Lower leg skin (tissue), 4 donors: ENCODE measurements around the gene SESTD1. TPM values are rescaled to one million over a fixed set of nuclear protein-coding genes. Genes with fewer than 3 reads are reported as not detected.

ENCODE experiments used
- DNase-seq, 2 donors: peaks; one replicate each; pipeline ENCODE4 v3.0.0-alpha.2; 2019; ENCODE audit warnings: low spot score in 2 of 2
- H3K4me3 ChIP-seq: fragments of 200-600 bp; sonication (generic); 2 replicates; pipeline ENCODE4 v1.5.1; 2017; ENCODE audit warnings: mild to moderate bottlenecking, low read depth; ENCODE audit not compliant: poor library complexity, severe bottlenecking
- CTCF ChIP-seq, 3 donors: fragments of 450-650 bp; IDR thresholded peaks; one replicate each; pipeline ENCODE4 v1.5.1; 2016; ENCODE audit warnings: antibody characterized with exemption in 3 of 3, mild to moderate bottlenecking in 3 of 3, moderate library complexity in 2 of 3
- POLR2A ChIP-seq, 2 donors: fragments of 450-650 bp; IDR thresholded peaks; one replicate each; pipeline ENCODE4 v1.6.1; 2016 to 2017; ENCODE audit warnings: antibody characterized with exemption in 2 of 2, mild to moderate bottlenecking in 1 of 2, moderate library complexity in 1 of 2
- WGBS, 2 donors: methylation state at CpG; one replicate each; pipeline ENCODE4 v1.1.5; 2018; 5-methylcytosine and 5-hydroxymethylcytosine counted together
- intact Hi-C: fragments of 100-400 bp; cut with DNase I; formaldehyde crosslinking; loops from one replicate; pipeline ENCODE4 v1.15.0; 2023; ENCODE audit warnings: low total_unique reads
- total RNA-seq, 4 donors: library from RNA; depleted of rRNA; stranded (reverse); fragments of >200 nt; gene quantifications; one replicate each; pipeline ENCODE4 v1.1.0, GENCODE V29; 2016

The SESTD1 gene
- total RNA-seq, 4 donors from 2014 or later = 8.7 to 22.9 (median 11.8) TPM

- WGBS, 2 donors = 98 to 99% methylated on average over 2 of the region's 2 CpGs
- TF ChIP-seq POLR2A (IDR thresholded peaks at IDR 0.05) (no peak), CTCF (IDR thresholded peaks at IDR 0.05) (no peak)
- no peak for DNase-seq
- no peak overlapping the region for H3K4me3 ChIP-seq
- intact Hi-C loops = no loop called here
Measured at GRCh38 chr2:179172894-179173293, 91.7 kb downstream of the SESTD1 start.

DNA sequence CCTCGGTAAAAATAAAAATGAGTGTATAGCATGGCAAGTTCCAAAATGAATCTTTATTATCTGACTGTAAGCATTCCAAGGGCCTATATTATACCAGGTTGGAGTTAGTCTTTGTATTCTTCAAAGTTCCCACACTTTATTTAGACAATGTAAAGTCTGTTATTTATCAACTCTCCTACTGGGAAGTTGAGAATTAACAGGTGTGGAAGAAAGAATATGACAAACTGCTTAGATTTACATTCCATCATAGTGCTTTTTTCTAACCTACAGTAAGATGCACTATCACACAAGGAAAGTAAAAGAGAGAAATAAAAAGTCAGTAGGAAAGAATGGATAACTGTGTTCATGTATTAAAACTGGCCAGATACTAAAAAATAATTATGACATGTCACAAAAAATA lies 93.3 kb downstream of the SESTD1 start:
- intact Hi-C loops = no loop called here
- no peak overlapping the region for H3K4me3 ChIP-seq
- TF ChIP-seq POLR2A (IDR thresholded peaks at IDR 0.05) (no peak), CTCF (IDR thresholded peaks at IDR 0.05) (no peak)
- DNase-seq = no peak
- 94 to 98% methylated on average over 1 of the region's 1 CpG for WGBS, 2 donors

GRCh38 chr2:179170901-179171300 lies 93.7 kb downstream of the SESTD1 start:
- 86 to 92% methylated on average over 1 of the region's 1 CpG for WGBS, 2 donors
- intact Hi-C loops = no loop called here

GRCh38 chr2:179165356-179166000 lies 99.2 kb downstream of the SESTD1 start:
- intact Hi-C loops = no loop called here
- TF ChIP-seq CTCF (IDR thresholded peaks at IDR 0.05) (no peak), POLR2A (IDR thresholded peaks at IDR 0.05) (no peak)
- no peak for DNase-seq
- WGBS, 2 donors = 89 to 98% methylated on average over 3 of the region's 3 CpGs
- H3K4me3 ChIP-seq = no peak overlapping the region

More at GRCh38 chr2:179170901-179171300, 93.7 kb downstream of the SESTD1 start:
- H3K4me3 ChIP-seq = no peak overlapping the region
- no peak for TF ChIP-seq POLR2A (IDR thresholded peaks at IDR 0.05)
- no peak for DNase-seq

- 74 to 79% methylated on average over 1 of the region's 1 CpG for WGBS, 2 donors
- TF ChIP-seq CTCF (IDR thresholded peaks at IDR 0.05) = no peak
- intact Hi-C loops = no loop called here
- H3K4me3 ChIP-seq = no peak overlapping the region
- DNase-seq = no peak
Measured at GRCh38 chr2:179141206-179141605, 123.4 kb downstream of the SESTD1 start.

GRCh38 chr2:179140571-179140970 lies 124.1 kb downstream of the SESTD1 start:
- intact Hi-C loops = no loop called here
- TF ChIP-seq CTCF (IDR thresholded peaks at IDR 0.05) (no peak), POLR2A (IDR thresholded peaks at IDR 0.05) (no peak)
- WGBS, 2 donors = 85 to 92% methylated on average over 4 of the region's 4 CpGs
- H3K4me3 ChIP-seq = no peak overlapping the region
- no peak for DNase-seq
